Endothelial cell of umbilical vein (primary cell): ENCODE measurements around the gene LMTK2. TPM values are rescaled to one million over a fixed set of nuclear protein-coding genes. Genes with fewer than 3 reads are reported as not detected.
A peak's percentile ranks its signal among the peaks of the same experiment; 100 is the strongest.

Experiments used
- BruUV-seq: library from RNA; stranded (reverse); fragments of 400-500 nt; replicated peaks from 2 replicates; lab custom pipeline; 2021; lab: Mats Ljungman, UMichigan
- CTCF ChIA-PET: fragments of 300-600, 350-600 bp; sonication (Branson Sonifier 250); formaldehyde crosslinking; loops from one replicate; lab custom pipeline; 2021; ENCODE audit warnings: antibody characterized with exemption, inconsistent platforms; lab: Charles Lee
- POLR2A ChIA-PET: fragments of 300-600, 350-600 bp; sonication (Branson Sonifier 250); formaldehyde crosslinking; loops from one replicate; lab custom pipeline; 2021; ENCODE audit warnings: antibody characterized with exemption, inconsistent platforms; lab: Charles Lee
- DNase-seq: peaks from one replicate; pipeline ENCODE4 v3.0.0-alpha.2; 2011; ENCODE audit warnings: low read depth, low spot score
- FAIRE-seq: peaks from 2 replicates; lab custom pipeline; 2011; peaks lifted over from hg19 to GRCh38; lab: Jason Lieb, UNC
- H2AFZ ChIP-seq: 2 replicates; pipeline ENCODE4 v1.6.0; 2012; ENCODE audit warnings: low read depth, low read length, control low read depth, inconsistent platforms
- H3K27ac ChIP-seq: 2 replicates; pipeline ENCODE4 v1.5.1; 2011; ENCODE audit warnings: low read depth, mild to moderate bottlenecking, control low read depth, low read length, moderate library complexity; ENCODE audit not compliant: insufficient read depth
- H3K27me3 ChIP-seq, 2 experiments: 2 replicates each; pipeline versions ENCODE4 v1.6.0 to v1.6.1; 2011; ENCODE audit warnings: low read length in 2 of 2, mixed read lengths in 1 of 2; ENCODE audit not compliant: control insufficient read depth in 2 of 2, insufficient read depth in 2 of 2
- H3K36me3 ChIP-seq, 2 experiments: 2 replicates in 1 of 2; 3 replicates in 1 of 2; pipeline ENCODE4 v1.5.1; 2011; ENCODE audit warnings: low read length in 2 of 2, mild to moderate bottlenecking in 1 of 2, moderate library complexity in 1 of 2; ENCODE audit not compliant: control insufficient read depth in 2 of 2, insufficient read depth in 2 of 2; ENCODE audit errors: extremely low read depth in 1 of 2
- H3K4me1 ChIP-seq: 3 replicates; pipeline ENCODE4 v1.5.1; 2011; ENCODE audit warnings: mild to moderate bottlenecking, low read length; ENCODE audit not compliant: control insufficient read depth, insufficient read depth; ENCODE audit errors: extremely low read depth
- H3K4me2 ChIP-seq: 2 replicates; pipeline ENCODE4 v1.6.1; 2011; ENCODE audit warnings: low read length, control low read depth, mixed read lengths; ENCODE audit not compliant: insufficient read depth
- H3K4me3 ChIP-seq, 3 experiments: fragments of 200-600 bp in 1 of 3; sonication (generic), shearing (Covaris generic) in 1 of 3; replicated peaks in 1 of 3; 2 replicates each; pipeline ENCODE4 v1.5.1; 2011 to 2016; ENCODE audit warnings: control low read depth in 3 of 3, low read length in 3 of 3, mild to moderate bottlenecking in 2 of 3, inconsistent platforms in 1 of 3, low read depth in 1 of 3, moderate library complexity in 1 of 3; ENCODE audit not compliant: insufficient read depth in 1 of 3
- H3K79me2 ChIP-seq: 2 replicates; pipeline ENCODE4 v1.6.0; 2012; ENCODE audit warnings: low read length, inconsistent platforms; ENCODE audit not compliant: control insufficient read depth, insufficient read depth
- H3K9ac ChIP-seq: replicated peaks from 2 replicates; pipeline ENCODE3; 2011; ENCODE audit warnings: low read length, control low read depth; ENCODE audit not compliant: insufficient read depth; ENCODE audit errors: extremely low read depth
- H3K9me1 ChIP-seq: replicated peaks from 3 replicates; pipeline ENCODE4 v1.6.0; 2011; ENCODE audit warnings: mild to moderate bottlenecking, low read length; ENCODE audit not compliant: control insufficient read depth, insufficient read depth; ENCODE audit errors: extremely low read depth
- H3K9me3 ChIP-seq: replicated peaks from 2 replicates; pipeline ENCODE4 v1.5.1; 2012; ENCODE audit warnings: low read length, inconsistent platforms; ENCODE audit not compliant: control insufficient read depth, insufficient read depth
- H4K20me1 ChIP-seq: replicated peaks from 2 replicates; pipeline ENCODE3; 2011; ENCODE audit warnings: mild to moderate bottlenecking, low read length; ENCODE audit not compliant: control insufficient read depth, insufficient read depth; ENCODE audit errors: extremely low read depth
- EZH2 ChIP-seq: IDR thresholded peaks from 2 replicates; pipeline ENCODE4 v1.6.1; 2012; ENCODE audit warnings: borderline replicate concordance, low read depth, mild to moderate bottlenecking, moderate library complexity, low read length, inconsistent platforms; ENCODE audit not compliant: severe bottlenecking
- FOS ChIP-seq: IDR thresholded peaks from 2 replicates; pipeline ENCODE4 v1.6.1; 2011; ENCODE audit warnings: mild to moderate bottlenecking, low read length, moderate library complexity, borderline replicate concordance; ENCODE audit not compliant: insufficient read depth
- GATA2 ChIP-seq: IDR thresholded peaks from 2 replicates; pipeline ENCODE4 v1.7.0; 2011; ENCODE audit warnings: low read depth, mild to moderate bottlenecking, moderate library complexity, mixed read lengths, low read length; ENCODE audit not compliant: insufficient read length, insufficient read depth
- JUN ChIP-seq: IDR thresholded peaks from 2 replicates; pipeline ENCODE4 v1.6.1; 2011; ENCODE audit warnings: borderline replicate concordance, low read depth; ENCODE audit not compliant: insufficient read length, insufficient read depth
- MAX ChIP-seq: IDR thresholded peaks from 2 replicates; pipeline ENCODE4 v1.6.1; 2011; ENCODE audit not compliant: insufficient read depth, insufficient read length
- MYC ChIP-seq: IDR thresholded peaks from one replicate; pipeline ENCODE4 v1.6.1; 2011; ENCODE audit warnings: mild to moderate bottlenecking, low read depth, low read length
- POLR2A ChIP-seq: IDR thresholded peaks from 2 replicates; pipeline ENCODE4 v1.6.1; 2012; ENCODE audit warnings: low read depth, mild to moderate bottlenecking, control low read depth, low read length
- POLR2AphosphoS5 ChIP-seq: IDR thresholded peaks from 2 replicates; pipeline ENCODE4 v1.6.1; 2012; ENCODE audit warnings: low read depth, mild to moderate bottlenecking, control low read depth, low read length, moderate library complexity; ENCODE audit not compliant: insufficient read depth
- dilution Hi-C: fragments of 300-500 bp; cut with MboI; formaldehyde crosslinking; loops from one replicate; pipeline ENCODE4 v1.15.0; 2019; ENCODE audit warnings: low sequenced_read_pairs; ENCODE audit not compliant: extremely low pct_ligation_motif_present
- intact Hi-C: fragments of 100-400 bp; cut with micrococcal nuclease; formaldehyde crosslinking; loops from one replicate; pipeline ENCODE4 v1.10.0; 2022
- polyA plus RNA-seq, 4 experiments: library from polyadenylated mRNA; depleted of rRNA in 3 of 4; stranded (reverse) in 3 of 4; unstranded in 1 of 4; fragments of >200 nt; gene quantifications; 2 replicates each; pipeline versions ENCODE4 v1.2.1 to v1.2.3, GENCODE V29; 2011 to 2012; ENCODE audit warnings: missing spikeins in 1 of 4
- total RNA-seq: library from RNA; stranded (reverse); gene quantifications from 2 replicates; pipeline ENCODE4 v1.2.3, GENCODE V29; 2021
- TF ChIP-seq, protein P1 (sequence below), 2 donors: IDR thresholded peaks; 1 replicate in 1 of 2; 2 replicates in 1 of 2; pipeline ENCODE4 v1.5.1; 2011; ENCODE audit warnings: low read length in 2 of 2, mild to moderate bottlenecking in 2 of 2, moderate library complexity in 2 of 2, control low read depth in 1 of 2, inconsistent platforms in 1 of 2, low read depth in 1 of 2; ENCODE audit not compliant: insufficient read depth in 1 of 2; ENCODE audit errors: extremely low read depth in 1 of 2

The LMTK2 gene
- total and polyA plus RNA-seq, 2 donors (not counting 3 experiments of a cell fraction or from before 2014, with no cell fraction given) = 5.9 to 13.8 TPM

DNA sequence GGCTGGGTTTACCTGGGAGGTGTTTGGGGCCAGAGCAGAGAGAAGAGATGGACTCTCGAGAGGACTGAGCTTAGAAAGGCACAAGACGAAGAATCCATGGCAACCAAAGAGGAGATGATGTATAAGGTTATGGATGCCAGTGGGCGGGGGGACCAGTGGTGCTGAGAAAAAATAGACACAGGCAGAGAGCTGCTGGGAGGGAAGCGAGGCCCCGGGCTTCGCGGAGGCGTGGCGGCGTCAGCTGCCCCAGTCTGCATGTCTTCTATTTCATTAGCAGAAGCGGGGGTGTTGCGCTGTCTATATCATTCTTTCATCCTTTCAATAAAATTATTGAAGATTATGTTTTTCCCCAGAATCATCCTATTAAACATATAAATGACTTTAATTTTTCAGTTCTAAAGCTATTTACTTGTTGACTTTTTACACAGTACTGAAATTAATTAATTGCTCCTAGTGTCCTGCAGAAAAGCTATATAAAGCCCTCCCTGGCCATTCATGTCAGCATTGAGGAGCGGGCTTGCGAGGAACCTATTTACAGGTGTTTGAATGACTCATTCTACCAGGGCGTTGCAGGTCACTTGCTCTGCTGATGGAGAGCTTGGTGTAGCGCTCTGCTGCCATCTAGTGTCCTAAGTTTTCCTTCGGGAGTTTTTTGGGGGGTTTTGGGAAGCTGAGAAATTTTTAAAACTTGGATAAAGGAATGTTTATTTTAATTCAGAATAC is 61.7 kb downstream of the LMTK2 start:
- Histone ChIP-seq H3K27ac (no peak overlapping the region), H3K9me1 (no peaks in the 10 kb centered on the region), H3K4me1 (peaks cover 3% of the 10 kb centered on the region), H3K27me3 (no peaks in the 10 kb centered on the region), H3K4me3 (no peak overlapping the region), H3K9me3 (no peaks in the 10 kb centered on the region), H3K79me2 (no peaks in the 10 kb centered on the region), H3K9ac (no peak overlapping the region), H4K20me1 (no peaks in the 10 kb centered on the region), H3K36me3 (peaks cover 0 to 3% of the 10 kb centered on the region in 2 experiments), H3K4me2 (no peak overlapping the region), H2AFZ (no peak overlapping the region)
- FAIRE-seq (peak; percentile 64), DNase-seq (peak; percentile 67)
- intact Hi-C loops = loop anchor here (1.0 kb wide), 3 partner anchors 62 to 147 kb away; partner anchors contain the start of gene LMTK2
- dilution Hi-C loops = loop anchor here (25.0 kb wide), 1 partner anchor 156 kb away; no protein-coding TSS in a partner anchor
- POLR2A ChIA-PET = interaction anchor here (0.6 to 1.6 kb wide), 2 partner anchors 139 to 146 kb away, joined by 3 to 13 read pairs; no protein-coding TSS in a partner anchor
- TF ChIP-seq JUN = peak; percentile 43
- TF ChIP-seq, protein P1, sequence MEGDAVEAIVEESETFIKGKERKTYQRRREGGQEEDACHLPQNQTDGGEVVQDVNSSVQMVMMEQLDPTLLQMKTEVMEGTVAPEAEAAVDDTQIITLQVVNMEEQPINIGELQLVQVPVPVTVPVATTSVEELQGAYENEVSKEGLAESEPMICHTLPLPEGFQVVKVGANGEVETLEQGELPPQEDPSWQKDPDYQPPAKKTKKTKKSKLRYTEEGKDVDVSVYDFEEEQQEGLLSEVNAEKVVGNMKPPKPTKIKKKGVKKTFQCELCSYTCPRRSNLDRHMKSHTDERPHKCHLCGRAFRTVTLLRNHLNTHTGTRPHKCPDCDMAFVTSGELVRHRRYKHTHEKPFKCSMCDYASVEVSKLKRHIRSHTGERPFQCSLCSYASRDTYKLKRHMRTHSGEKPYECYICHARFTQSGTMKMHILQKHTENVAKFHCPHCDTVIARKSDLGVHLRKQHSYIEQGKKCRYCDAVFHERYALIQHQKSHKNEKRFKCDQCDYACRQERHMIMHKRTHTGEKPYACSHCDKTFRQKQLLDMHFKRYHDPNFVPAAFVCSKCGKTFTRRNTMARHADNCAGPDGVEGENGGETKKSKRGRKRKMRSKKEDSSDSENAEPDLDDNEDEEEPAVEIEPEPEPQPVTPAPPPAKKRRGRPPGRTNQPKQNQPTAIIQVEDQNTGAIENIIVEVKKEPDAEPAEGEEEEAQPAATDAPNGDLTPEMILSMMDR (IDR thresholded peaks at IDR 0.05; ENCODE audit: extremely low read depth in 1 of 2, insufficient read depth in 1 of 2, low read depth in 1 of 2, low read length in 2 of 2) = peak; percentile 66 to 73
- no peak for TF ChIP-seq MYC
- no peak for TF ChIP-seq POLR2A
- TF ChIP-seq FOS = peak; percentile 78
- no peak for TF ChIP-seq POLR2AphosphoS5
- TF ChIP-seq GATA2 = no peak
- TF ChIP-seq EZH2 = no peak
- no peak for TF ChIP-seq MAX
- BruUV-seq = no TSS peak
- CTCF ChIA-PET = interaction anchor here (0.6 to 12.7 kb wide), 45 partner anchors 9 to 1063 kb away, joined by 3 to 870 read pairs (median 5); partner anchors contain the start of genes BAIAP2L1, BHLHA15 and LMTK2
